MM.1S (cell line): ENCODE results near the gene EPB41L3.

Source experiments
- EZH2 ChIP-seq: fragments of 300-600 bp; sonication (generic); optimal IDR thresholded peaks from 2 replicates; pipeline ENCODE3; 2017; ENCODE audit warnings: low read depth, mild to moderate bottlenecking, antibody characterized with exemption, low read length, mixed read lengths
- EZH2phosphoT487 ChIP-seq: fragments of 300-600 bp; sonication (generic); IDR thresholded peaks from 2 replicates; pipeline ENCODE4 v1.6.1; 2018; ENCODE audit warnings: antibody characterized with exemption, low read length
- TF ChIP-seq, protein P1 (sequence below): fragments of 300-600 bp; sonication (generic); IDR thresholded peaks from 2 replicates; pipeline ENCODE4 v1.5.1; 2016; ENCODE audit warnings: antibody characterized with exemption, low read length, mixed read lengths

DNA sequence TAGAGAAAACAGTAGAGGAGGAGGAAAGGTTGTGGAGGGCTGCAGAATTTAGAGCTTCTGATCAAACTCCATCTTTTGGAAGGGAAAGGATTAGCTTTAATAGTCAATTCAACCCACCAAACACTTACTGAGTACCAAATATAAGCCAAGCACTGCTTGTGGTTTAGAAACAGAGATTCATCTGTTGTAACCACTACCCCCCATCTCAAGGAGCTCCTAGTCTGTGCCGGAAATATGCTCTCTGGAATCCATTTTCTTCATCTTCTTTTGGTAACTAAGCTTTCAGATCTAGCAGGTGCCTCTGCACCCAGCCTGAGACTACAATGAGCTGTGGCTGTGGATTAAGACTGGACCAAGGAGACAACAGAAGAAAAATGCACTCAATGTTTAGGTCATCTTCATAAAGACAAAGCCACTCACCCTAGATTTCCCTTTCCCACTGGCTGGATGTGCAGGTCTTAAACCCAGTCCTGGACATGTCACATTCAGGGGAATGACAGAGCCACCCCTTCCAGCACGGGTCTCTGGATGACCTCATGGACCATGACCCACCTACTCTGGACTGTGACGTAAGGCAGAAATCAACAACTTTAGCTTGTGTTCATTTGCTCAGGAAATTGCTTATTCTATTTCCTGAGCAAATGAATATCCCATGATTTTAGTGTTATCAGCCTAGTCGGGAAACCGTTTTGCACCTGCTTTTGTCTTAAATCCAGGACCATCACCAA lies 52.9 kb downstream of the EPB41L3 start:
- TF ChIP-seq, protein P1, sequence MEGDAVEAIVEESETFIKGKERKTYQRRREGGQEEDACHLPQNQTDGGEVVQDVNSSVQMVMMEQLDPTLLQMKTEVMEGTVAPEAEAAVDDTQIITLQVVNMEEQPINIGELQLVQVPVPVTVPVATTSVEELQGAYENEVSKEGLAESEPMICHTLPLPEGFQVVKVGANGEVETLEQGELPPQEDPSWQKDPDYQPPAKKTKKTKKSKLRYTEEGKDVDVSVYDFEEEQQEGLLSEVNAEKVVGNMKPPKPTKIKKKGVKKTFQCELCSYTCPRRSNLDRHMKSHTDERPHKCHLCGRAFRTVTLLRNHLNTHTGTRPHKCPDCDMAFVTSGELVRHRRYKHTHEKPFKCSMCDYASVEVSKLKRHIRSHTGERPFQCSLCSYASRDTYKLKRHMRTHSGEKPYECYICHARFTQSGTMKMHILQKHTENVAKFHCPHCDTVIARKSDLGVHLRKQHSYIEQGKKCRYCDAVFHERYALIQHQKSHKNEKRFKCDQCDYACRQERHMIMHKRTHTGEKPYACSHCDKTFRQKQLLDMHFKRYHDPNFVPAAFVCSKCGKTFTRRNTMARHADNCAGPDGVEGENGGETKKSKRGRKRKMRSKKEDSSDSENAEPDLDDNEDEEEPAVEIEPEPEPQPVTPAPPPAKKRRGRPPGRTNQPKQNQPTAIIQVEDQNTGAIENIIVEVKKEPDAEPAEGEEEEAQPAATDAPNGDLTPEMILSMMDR: no peak
- no peak for TF ChIP-seq EZH2phosphoT487
- TF ChIP-seq EZH2: no peak
